NCI-H146 treated with DMSO at 0.1 percent for 48 hours (cell line): ENCODE data around the gene WIF1.

Source experiments
- DNase-seq: peaks from one replicate; lab custom pipeline; 2025; ENCODE audit not compliant: unreplicated experiment; lab: John Stamatoyannopoulos, UW

The WIF1 gene

DNA sequence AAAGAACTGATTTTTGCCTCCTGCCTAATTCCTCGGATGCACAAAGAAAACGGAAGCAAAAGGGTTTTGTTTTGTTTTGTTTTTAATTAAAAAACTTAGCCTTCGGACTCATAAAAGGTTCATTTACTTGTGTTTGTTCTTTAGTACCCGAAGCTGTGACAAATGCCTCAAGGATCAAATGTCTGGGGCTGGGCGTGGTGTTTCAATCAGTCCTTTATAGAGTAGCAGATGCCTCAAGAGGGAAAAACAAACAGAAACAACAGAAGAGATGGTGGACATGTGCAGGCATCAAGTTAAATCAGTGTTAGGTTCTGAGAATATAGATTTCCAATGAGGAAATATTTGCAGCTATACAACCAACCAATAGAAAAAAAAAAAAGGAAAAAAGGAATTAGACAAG lies 1.6 kb upstream of the WIF1 start:
- DNase-seq: peak; percentile 23

DNA sequence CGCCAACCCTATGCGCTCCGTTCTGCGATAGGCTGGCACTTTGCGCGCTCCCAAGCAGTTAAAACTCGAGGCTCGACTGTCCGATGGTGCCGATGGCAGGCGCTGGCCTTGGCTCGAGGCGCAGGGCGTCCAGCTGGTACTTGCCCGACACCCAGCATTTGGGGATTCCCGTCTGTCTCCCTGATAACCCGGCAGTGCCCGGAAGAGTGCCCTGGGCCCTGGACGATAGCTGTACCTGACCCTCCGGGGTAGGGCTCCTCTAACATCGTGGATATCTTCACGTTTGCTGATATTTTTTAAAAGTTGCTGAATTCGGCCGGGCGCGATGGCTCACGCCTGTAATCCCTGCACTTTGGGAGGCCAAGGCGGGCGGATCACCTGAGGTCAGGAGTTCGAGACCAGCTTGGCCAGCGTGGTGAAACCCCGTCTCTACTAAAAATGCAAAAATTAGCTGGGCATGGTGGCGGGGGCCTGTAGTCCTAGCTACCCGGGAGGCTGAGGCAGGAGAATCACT lies 908 bp upstream of the WIF1 start:
- no peak for DNase-seq

DNA sequence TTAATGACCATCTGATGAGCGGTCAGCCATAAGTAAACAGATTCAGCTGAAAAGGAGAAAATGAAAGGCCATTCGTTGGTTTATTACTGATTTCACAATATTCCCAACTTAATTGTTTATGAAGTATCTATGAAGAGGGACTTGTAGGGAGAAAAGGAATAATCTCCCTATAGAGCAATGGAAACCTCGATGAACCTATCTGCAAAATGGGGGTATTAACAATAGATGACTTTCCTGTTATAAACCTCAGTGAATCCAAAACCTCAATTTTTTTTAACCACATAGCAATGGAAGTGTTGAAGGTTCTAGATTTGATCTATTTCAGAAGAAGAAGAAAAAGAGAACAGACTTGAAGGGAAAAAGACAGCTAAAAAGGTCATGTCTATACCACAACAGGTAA lies 2.0 kb downstream of the WIF1 start:
- no peak for DNase-seq

DNA sequence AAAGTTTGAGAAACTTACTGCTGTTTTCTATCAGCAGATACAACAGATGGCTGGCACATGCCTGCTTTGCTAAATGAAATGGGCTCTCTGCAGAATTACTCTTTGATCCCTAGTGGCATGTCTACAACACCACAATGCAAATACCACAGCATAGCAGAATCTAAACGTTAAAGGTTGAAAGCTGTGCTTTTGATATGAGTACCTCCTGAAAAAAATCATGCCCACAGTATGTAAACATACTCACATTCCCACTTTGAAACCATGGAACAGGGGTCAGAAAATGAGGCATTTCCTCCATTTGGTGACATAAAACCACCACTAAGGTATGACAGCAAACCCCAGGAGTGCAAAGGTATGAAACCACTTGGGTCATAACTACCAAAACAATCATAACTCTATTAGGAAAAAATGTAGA lies 7.5 kb downstream of the WIF1 start:
- no peak for DNase-seq

DNA sequence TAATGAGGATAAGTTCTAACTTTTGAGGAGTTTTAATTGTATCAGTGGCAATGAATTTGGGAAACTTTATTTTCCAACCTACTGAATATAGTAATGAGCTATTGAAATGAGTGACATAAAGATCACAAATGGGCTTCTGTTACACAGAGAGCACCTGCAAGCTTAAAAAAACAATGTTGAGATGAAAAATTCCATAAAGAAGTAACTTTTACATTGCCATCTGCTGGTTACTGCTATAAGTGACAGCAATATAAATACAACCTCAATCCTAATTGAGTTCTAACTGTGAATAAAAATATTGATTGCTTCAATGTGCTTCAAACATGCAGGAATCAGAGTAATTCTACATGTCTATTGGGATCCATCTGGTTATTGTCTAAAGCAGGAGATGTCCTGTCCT lies 14.2 kb downstream of the WIF1 start:
- no peak for DNase-seq

DNA sequence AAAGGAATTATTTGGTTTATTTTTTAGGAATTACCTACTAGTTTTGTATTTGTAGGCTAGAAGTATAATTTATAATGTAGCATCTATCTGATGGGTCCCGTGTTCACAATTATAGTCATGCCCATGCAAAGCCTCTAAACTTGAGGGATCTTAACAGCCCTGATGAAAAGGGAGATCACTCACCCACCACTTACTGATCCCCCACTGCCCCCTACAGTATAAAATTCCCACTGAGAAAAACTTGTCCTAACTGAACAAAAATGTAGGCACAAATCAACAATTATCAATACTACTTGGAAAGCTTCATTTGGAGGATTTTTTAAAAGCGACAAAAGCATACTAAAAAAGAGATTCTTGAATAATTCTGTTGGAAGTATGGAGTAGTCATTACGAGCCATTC lies 21.0 kb downstream of the WIF1 start:
- no peak for DNase-seq

DNA sequence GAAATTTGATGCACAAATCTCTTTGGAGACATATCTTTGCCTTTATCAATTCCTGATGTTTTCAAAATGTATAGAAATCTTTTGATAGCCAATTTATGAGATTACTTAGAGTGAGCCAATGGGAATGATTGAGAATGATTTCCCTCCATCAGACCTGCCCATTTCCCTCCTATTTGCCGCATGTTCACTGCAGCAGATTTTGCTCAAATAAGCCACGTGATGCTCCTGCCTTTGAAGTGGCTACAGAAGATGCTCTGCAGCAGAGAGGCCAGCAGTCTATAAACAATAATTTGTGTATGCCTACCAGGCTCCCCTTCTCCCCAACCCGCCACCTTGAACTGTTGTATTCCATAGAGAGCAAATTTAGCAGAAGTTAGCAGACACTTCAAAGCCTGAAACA lies 21.9 kb downstream of the WIF1 start:
- no peak for DNase-seq

DNA sequence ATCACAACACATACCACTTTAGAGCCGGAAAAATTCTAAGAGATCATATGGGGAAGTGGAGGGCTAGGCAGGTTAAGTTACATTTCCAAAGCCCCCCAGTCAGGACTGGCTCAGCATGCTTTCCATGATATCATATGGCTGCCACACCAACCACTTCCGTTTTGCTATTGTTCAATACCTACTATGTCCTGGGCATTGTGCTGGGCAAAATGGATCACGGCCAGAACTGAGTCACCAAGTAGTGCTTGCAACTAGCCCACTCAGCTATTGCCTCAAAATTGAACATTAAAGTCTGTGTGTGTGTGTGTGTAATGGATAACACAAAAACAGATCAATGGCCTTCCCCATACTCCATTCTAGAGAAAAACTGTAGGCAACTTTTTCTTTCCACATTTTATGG lies 22.7 kb downstream of the WIF1 start:
- no peak for DNase-seq

DNA sequence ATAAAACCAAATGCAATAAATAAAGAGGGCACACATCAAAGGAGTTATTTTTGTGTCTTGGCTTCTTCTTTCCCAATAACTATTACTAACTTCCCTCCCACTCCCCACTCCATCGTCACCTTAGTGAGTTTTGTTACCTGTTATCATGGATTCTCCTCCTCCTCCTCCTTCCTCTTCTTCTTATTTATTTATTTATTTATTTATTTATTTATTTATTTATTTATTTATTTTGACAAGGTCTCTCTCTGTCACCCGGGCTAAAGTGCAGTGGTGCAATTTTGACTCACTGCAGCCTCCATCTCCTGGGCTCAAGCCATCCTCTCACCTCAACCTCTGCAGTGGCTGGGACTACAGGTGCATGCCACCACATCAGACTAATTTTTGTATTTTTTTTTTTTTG lies 26.4 kb downstream of the WIF1 start:
- no peak for DNase-seq

DNA sequence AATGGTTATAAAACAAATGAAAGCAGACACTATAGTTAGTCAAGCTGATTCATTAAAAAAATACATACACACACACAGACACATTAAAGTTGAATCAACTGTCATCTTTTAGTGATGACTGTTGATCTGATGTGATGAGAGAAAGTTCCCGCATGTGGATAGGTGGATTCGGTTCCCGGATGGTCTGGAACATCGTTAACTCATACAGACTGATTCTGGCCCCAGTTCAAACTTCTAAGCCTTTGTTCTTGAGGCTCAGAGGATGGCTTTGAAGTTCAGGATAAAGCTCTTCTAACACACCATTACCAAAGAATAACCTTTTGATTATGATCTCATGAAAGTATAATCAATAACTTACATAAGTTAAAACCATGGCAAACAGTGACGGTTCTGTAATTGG lies 27.5 kb downstream of the WIF1 start:
- no peak for DNase-seq

DNA sequence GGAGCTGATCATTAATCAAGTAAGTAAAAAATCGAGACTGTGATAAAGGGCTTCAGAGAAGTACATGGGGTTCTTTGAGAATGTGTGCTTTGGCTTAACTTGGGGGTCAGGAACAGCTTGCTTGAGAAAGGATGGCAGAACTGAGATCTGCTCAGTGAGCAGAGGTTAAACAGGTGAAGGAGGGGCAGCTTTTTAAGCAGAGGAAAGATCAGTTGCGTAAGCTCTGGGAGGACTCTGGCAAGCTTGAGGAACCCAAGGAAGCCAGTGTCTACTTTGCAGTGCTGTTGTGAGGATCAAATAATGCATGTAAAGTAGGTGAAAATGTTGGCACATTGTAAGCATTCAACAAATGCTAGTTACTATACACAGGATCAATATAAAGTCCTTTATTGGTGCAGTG lies 30.6 kb downstream of the WIF1 start:
- no peak for DNase-seq

DNA sequence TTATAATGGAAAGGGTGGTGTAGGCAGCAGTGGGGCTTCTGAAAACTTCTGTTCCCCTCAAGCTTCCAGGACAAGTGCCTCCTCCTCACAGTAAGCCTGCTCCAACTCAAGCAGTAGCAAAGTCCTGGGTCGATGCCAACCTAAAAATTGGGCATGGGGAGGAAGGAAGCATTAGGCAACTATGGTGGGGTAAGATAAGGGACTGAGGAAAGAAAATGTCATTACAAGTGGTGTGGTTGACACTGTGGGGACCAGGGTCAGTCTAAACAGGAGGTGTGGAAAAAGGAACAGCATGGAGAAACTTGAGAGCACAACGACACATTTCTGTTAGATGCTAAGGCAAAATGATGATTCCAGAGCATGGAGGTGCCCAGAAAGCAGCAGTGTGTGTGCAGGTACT lies 34.9 kb downstream of the WIF1 start:
- DNase-seq: no peak

DNA sequence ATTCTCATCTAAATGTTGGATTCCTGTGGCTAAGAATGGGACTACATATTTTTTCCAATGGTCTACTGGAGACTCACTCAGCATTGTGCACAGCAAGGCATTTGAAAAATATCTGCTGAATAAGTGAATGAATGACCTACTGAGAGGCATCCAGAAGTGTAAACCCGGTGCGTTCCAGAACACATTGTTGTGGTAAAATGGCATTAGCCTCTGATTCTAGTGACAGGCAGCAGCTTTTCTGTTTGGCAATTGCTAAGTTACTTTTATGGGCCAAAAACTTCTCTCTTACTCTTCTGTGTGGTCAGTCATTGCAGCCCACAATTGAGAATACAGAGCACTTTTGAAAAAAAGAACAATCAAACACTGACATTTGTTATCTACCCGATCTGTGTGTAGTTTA lies 36.5 kb downstream of the WIF1 start:
- no peak for DNase-seq

DNA sequence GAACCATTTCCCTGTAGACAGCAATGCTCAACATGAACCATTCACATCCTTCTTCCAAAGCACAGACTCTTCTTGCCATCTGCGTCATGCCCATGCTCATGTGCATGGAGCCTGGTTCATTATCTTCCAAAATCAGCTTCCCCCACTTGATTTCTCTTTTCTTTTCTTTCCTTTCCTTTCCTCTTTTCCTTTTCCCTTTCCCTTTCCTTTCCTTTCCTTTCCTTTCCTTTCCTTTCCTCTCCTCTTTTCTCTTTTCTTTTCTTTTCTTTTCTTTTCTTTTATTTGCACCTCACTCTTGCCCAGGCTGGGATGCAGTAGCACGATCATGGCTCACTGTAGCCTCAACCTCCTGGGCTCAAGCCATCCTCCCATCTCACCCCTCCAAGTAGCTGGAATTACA lies 37.5 kb downstream of the WIF1 start:
- no peak for DNase-seq

DNA sequence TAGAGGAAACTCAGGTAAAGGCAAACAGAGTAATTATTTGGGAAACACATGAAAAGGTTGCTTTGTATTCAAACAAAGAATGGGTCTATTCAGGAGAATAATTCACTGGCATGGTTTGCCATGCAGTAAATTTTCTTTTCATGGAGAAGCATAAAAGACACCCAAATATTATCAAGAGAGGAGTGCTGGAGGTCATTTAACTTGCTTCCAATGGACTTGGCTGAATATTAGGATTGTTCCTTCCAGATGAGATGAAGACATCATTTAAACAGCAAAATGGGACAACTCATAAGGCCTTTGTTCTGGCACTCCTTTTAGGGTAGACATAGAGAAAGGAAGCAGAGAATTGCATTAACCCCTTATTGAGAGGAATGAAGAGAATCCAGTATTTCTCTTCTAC lies 38.7 kb downstream of the WIF1 start:
- DNase-seq: no peak

DNA sequence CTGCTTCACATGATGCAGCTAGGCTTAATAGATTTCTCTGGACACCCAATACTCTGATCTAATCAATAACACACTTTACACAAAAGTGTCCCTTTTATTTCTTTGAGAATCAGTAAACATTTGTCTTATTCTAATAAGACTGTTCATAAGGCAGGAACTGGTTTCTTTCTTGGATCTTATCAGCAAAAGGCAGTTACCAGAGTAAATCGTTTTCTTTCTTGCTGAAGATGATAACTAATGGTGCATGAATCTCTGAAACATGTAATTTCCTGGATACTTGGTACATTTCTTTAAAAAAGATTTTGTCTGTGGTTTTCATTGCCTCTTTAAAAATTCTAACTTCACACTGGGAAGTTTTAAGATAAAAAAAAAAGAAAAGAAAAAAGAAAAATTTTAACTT lies 39.6 kb downstream of the WIF1 start:
- DNase-seq: no peak

DNA sequence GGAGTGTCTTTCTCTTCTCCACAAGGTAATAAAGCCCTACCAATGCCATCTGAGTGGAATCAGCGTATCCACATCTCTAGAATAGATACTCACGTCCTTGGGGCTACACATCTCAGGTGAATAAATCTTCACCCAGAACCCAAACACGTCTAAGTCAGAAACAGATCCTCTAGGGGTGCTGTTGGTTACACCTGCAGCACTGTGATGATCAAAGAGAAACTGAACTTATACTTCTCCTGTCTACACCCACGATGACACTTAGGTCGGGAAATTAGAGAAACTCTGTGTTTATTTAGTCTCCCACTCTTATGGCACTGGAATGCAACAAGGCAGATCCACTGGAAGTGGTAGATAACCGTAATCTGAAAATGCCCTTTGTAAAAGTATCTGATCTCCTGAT lies 46.2 kb downstream of the WIF1 start:
- DNase-seq: no peak

DNA sequence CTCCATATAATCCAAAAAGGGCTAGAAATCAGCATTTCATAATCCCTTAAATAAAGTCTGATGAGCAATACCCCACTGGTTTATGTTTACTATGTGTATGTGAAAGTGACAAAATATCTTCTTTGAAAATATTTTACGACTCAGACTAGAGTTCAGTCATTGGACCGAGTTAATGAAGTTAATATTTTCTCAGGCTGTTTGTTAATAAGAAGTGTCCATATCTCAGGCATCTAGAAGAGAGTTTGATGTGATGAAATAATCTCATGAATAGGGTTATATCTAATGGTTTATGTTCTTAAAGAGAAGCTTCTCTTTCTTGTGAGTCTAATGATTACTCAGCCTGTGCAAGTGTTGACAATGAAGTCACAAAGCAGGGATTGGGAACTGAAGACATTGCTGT lies 51.8 kb downstream of the WIF1 start:
- no peak for DNase-seq

DNA sequence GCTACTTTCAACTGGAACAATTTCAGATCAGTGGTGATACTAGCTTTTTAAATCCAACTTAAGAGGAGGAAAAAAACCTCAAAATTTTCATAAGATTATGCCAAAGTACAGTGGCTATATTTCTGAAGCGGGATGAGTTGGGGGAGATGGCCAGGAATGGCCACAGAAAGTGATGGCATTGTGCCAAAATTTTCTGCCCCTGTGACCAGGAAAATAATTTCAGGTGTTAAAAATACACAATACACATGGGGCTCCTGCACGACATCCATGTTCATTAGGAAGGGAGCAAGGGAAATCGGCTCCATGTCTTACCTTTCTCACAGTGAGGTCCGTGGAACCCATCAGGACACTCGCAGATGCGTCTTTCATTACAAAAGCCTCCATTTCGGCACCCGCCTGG lies 53.7 kb downstream of the WIF1 start:
- no peak for DNase-seq

DNA sequence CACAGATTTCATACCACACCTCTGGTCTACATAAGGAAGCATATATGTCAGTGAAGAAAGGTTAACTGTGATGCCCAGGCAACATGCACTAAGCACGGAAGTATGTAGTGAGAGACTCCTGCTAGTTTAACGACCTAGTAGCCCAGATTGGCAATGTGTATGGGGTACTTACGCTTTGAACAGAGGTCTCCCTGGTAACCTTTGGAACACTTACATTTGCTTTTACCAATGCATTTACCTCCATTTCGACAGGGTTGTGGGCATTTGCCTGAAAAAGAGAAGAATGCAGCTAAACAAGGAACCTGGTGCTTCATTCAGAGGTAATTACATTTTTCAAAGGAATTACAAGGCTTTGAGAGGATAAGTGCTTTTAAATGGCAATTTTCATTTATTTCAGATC lies 65.2 kb downstream of the WIF1 start:
- DNase-seq: no peak

DNA sequence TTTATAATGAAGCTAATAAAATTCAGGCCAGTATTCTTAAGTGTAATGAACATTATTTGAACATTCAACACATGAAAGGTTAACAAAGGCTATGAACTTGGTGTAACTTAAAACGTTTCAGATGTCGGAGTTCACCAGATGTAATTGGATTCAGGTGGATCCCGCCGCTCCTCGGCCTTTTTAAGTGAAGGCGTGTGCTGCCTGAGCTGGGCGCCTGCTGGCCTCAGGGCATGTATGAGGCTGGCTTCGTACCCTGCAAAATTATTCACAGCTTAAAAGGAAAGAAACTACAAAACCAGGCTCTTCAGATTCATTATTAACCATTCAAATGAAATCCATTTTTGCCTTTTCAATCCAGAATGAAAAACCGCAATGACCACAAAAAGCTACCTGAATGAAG lies 69.9 kb downstream of the WIF1 start:
- no peak for DNase-seq

DNA sequence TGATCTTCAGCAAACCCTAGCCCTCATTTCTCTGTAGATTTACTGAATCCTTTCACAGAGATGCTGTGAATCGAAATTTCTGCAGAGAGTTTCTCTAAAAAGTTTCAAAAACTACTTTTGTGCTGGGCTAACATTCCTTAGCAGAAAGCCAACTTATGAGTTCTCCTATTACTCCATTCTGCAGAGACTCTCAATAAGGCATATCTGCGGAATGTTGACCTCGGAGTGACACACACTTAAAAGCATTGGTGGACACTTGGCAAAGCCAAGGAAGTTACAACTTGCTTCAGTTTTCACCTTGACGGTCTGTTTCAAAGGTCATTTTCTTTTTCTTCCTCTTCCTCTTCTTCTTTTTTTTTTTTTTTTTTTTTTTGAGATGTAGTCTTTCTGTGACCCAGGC lies 75.8 kb downstream of the WIF1 start:
- no peak for DNase-seq

DNA sequence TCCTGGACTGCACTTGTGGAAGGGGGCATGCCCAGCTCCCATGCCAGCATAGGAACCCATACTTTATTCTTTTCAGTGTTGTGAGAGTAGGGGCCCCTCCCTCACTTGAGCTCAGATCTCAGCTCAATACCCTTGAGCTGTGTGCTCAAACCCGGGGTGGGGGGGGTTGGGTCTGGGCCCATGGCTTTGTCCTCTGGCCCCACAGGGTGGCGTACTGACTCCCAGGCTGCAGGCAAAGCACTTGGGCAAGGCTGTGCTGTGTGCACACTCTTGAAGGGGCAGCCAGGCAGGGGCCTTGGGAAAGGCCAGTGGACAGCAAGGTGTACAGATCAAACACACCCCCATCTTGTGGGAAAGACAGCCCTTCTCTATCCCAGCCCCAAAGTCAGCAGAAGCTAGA lies 81.8 kb downstream of the WIF1 start:
- DNase-seq: no peak

DNA sequence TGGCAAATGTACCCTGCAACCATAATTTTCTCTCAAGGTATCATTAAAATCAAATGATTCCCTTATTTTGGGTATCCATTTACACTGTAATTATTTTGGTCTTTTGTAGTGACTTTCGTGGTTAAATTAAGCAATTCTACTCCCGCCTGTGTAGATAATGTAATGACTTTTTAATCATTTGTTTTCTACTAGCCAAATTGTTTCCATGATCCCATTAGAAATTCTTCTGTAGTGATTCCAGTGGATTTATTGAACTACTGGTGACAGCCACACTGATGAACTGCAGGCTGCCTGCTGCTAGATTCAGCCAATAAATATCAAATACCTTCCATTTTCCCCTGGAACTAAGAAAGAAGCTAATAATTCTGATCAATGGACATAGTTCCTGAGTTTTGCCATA lies 96.0 kb downstream of the WIF1 start:
- DNase-seq: no peak
